ENCODE results near the gene DZIP3. TPM values are rescaled to one million over a fixed set of nuclear protein-coding genes. Genes with fewer than 3 reads are reported as not detected.

DZIP3 gene
- total and polyA plus RNA-seq, 2 experiments from 2014 or later = 28.7 to 32.0 TPM

DNA sequence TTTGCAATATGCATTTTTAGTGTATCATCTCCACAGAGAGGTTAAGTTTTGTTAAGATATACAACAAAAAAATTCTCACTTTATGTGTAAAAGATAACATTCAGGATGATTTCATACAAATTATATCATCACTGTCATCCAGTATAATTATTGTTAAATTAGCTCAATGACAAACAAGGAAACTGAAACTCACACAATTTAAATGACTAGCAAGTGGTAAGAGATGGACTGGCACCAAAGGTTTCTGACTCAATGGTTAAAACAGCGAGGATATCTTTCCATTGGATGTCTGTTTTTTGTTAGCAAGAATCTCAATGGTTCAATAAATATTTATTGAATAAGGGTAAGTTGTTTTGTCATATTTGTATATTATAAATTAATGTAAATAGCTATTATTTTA lies 22.9 kb upstream of the DZIP3 start (continued):
- TF ChIP-seq ZNF462 (CRISPR knock-in tag; IDR thresholded peaks at IDR 0.05) (no peak), CREB1 (CRISPR knock-in tag; IDR thresholded peaks at IDR 0.05; ENCODE audit: low read depth) (no peak), NANOG (IDR thresholded peaks at IDR 0.05; ENCODE audit: borderline replicate concordance) (no peak), EZH2 (IDR thresholded peaks at IDR 0.05; ENCODE audit: low read depth, unreplicated experiment) (no peak), POLR2AphosphoS5 (IDR thresholded peaks at IDR 0.05; ENCODE audit: low read depth) (no peak), JUNB (IDR thresholded peaks at IDR 0.05; ENCODE audit: unreplicated experiment) (no peak), STAT1 (IDR thresholded peaks at IDR 0.05; ENCODE audit: unreplicated experiment) (no peak)
- TF ChIP-seq, protein P1, sequence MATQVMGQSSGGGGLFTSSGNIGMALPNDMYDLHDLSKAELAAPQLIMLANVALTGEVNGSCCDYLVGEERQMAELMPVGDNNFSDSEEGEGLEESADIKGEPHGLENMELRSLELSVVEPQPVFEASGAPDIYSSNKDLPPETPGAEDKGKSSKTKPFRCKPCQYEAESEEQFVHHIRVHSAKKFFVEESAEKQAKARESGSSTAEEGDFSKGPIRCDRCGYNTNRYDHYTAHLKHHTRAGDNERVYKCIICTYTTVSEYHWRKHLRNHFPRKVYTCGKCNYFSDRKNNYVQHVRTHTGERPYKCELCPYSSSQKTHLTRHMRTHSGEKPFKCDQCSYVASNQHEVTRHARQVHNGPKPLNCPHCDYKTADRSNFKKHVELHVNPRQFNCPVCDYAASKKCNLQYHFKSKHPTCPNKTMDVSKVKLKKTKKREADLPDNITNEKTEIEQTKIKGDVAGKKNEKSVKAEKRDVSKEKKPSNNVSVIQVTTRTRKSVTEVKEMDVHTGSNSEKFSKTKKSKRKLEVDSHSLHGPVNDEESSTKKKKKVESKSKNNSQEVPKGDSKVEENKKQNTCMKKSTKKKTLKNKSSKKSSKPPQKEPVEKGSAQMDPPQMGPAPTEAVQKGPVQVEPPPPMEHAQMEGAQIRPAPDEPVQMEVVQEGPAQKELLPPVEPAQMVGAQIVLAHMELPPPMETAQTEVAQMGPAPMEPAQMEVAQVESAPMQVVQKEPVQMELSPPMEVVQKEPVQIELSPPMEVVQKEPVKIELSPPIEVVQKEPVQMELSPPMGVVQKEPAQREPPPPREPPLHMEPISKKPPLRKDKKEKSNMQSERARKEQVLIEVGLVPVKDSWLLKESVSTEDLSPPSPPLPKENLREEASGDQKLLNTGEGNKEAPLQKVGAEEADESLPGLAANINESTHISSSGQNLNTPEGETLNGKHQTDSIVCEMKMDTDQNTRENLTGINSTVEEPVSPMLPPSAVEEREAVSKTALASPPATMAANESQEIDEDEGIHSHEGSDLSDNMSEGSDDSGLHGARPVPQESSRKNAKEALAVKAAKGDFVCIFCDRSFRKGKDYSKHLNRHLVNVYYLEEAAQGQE (IDR thresholded peaks at IDR 0.05; ENCODE audit: unreplicated experiment) = no peak
